GM12878 (cell line): Measurements from ENCODE around the gene STX1A. TPM values are rescaled to one million over a fixed set of nuclear protein-coding genes. Genes with fewer than 3 reads are reported as not detected.
A peak's percentile ranks its signal among the peaks of the same experiment; 100 is the strongest.

Experiments used
- ATAC-seq: fragments of 200-7000 bp; cut with Tn5 transposase; 3 replicates; pipeline ENCODE4 v1.9.1; 2020; ENCODE audit warnings: mild to moderate bottlenecking, moderate library complexity
- BruUV-seq: library from RNA; stranded (reverse); fragments of 400-500 nt; replicated peaks from 2 replicates; lab custom pipeline; 2021; lab: Mats Ljungman, UMichigan
- CTCF ChIA-PET: fragments of 300-600 bp; sonication (Branson Sonifier 250); formaldehyde crosslinking; extraction: SDS; loops from one replicate; lab custom pipeline; 2021; ENCODE audit warnings: inconsistent platforms; lab: Yijun Ruan, JAX
- POLR2A ChIA-PET: fragments of 350-600 bp; formaldehyde crosslinking; extraction: SDS; loops from one replicate; lab custom pipeline; 2021; ENCODE audit warnings: inconsistent platforms; lab: Charles Lee
- RAD21 ChIA-PET: fragments of 300-600 bp; sonication (Branson Sonifier 250); formaldehyde crosslinking; loops from one replicate; lab custom pipeline; 2023; ENCODE audit warnings: antibody characterized with exemption; ENCODE audit not compliant: unreplicated experiment; lab: Charles Lee
- SMC1A ChIA-PET: fragments of 300-600 bp; sonication (Branson Sonifier 250); formaldehyde crosslinking; loops from one replicate; lab custom pipeline; 2023; ENCODE audit not compliant: unreplicated experiment, uncharacterized antibody; lab: Charles Lee
- DNase-seq: peaks from one replicate; pipeline ENCODE4 v3.0.0-alpha.2; 2011; ENCODE audit warnings: low read depth, low spot score
- FAIRE-seq: peaks from 3 replicates; lab custom pipeline; 2011; peaks lifted over from hg19 to GRCh38; lab: Jason Lieb, UNC
- H2AFZ ChIP-seq: 2 replicates; pipeline ENCODE4 v1.6.0; 2011; ENCODE audit warnings: low read depth, low read length, control low read depth; ENCODE audit not compliant: control insufficient read depth
- H3K27ac ChIP-seq: 2 replicates; pipeline ENCODE4 v1.5.1; 2011; ENCODE audit warnings: control low read depth; ENCODE audit not compliant: control insufficient read depth, insufficient read depth
- H3K27me3 ChIP-seq, 2 experiments: replicated peaks in 1 of 2; 2 replicates each; pipeline versions ENCODE4 v1.6.0 to v1.6.1; 2011; ENCODE audit warnings: low read length in 1 of 2; ENCODE audit not compliant: control insufficient read depth in 2 of 2, insufficient read depth in 2 of 2
- H3K36me3 ChIP-seq, 2 experiments: 2 replicates each; pipeline ENCODE4 v1.5.1; 2011; ENCODE audit warnings: low read length in 1 of 2; ENCODE audit not compliant: control insufficient read depth in 2 of 2, insufficient read depth in 2 of 2
- H3K4me1 ChIP-seq: 2 replicates; pipeline ENCODE4 v1.6.1; 2011; ENCODE audit warnings: mild to moderate bottlenecking, low read length, moderate library complexity, mixed read lengths; ENCODE audit not compliant: control insufficient read depth, insufficient read depth
- H3K4me2 ChIP-seq: 2 replicates; pipeline ENCODE4 v1.6.0; 2011; ENCODE audit warnings: control low read depth; ENCODE audit not compliant: control insufficient read depth, insufficient read depth
- H3K4me3 ChIP-seq: fragments of 200-600 bp; sonication (generic); 2 replicates; pipeline ENCODE4 v1.5.1; 2016
- H3K79me2 ChIP-seq: 2 replicates; pipeline ENCODE4 v1.6.0; 2011; ENCODE audit warnings: low read length; ENCODE audit not compliant: control insufficient read depth, insufficient read depth
- H3K9ac ChIP-seq: 2 replicates; pipeline ENCODE4 v1.8.0; 2011; ENCODE audit warnings: low read length, control low read depth, mixed read lengths; ENCODE audit not compliant: control insufficient read depth, insufficient read depth
- H3K9me3 ChIP-seq: replicated peaks from 3 replicates; pipeline ENCODE4 v1.5.1; 2011; ENCODE audit warnings: mild to moderate bottlenecking, low read length; ENCODE audit not compliant: control insufficient read depth, insufficient read depth
- H4K20me1 ChIP-seq: 2 replicates; pipeline ENCODE4 v1.6.0; 2011; ENCODE audit not compliant: control insufficient read depth, insufficient read depth
- BMI1 ChIP-seq: fragments of 450-650 bp; IDR thresholded peaks from 2 replicates; pipeline ENCODE4 v1.6.1; 2016; ENCODE audit warnings: mild to moderate bottlenecking, moderate library complexity, borderline replicate concordance
- CEBPB ChIP-seq, 2 experiments: fragments of 150-350 bp in 1 of 2; IDR thresholded peaks; 2 replicates each; pipeline ENCODE4 v1.6.1; 2012 to 2014; ENCODE audit warnings: low read depth in 2 of 2, low read length in 2 of 2, borderline replicate concordance in 1 of 2, inconsistent platforms in 1 of 2
- CEBPZ ChIP-seq: fragments of 150-350 bp; IDR thresholded peaks from 2 replicates; pipeline ENCODE4 v1.6.1; 2016; ENCODE audit warnings: low read depth, low read length
- CREB1 ChIP-seq: IDR thresholded peaks from 2 replicates; pipeline ENCODE4 v1.6.1; 2012; ENCODE audit warnings: low read depth, mild to moderate bottlenecking, inconsistent platforms
- MXI1 ChIP-seq: fragments of 150-350 bp; IDR thresholded peaks from 2 replicates; pipeline ENCODE4 v1.6.1; 2011; ENCODE audit warnings: low read depth, mild to moderate bottlenecking, inconsistent platforms, low read length, improper control_type of control experiment
- MYC ChIP-seq: IDR thresholded peaks from 2 replicates; pipeline ENCODE4 v1.6.1; 2011; ENCODE audit warnings: mild to moderate bottlenecking, low read length, moderate library complexity, inconsistent platforms; ENCODE audit not compliant: insufficient read depth, insufficient replicate concordance, insufficient read length, severe bottlenecking
- NKRF ChIP-seq: fragments of 450-650 bp; conservative IDR thresholded peaks from 2 replicates; pipeline ENCODE4 v1.6.1; 2017; ENCODE audit warnings: mild to moderate bottlenecking, moderate library complexity
- RAD51 ChIP-seq: fragments of 450-650 bp; IDR thresholded peaks from 2 replicates; pipeline ENCODE4 v1.6.1; 2016; ENCODE audit warnings: moderate library complexity, mild to moderate bottlenecking, inconsistent platforms
- SRF ChIP-seq, 2 experiments: IDR thresholded peaks; 2 replicates each; pipeline ENCODE4 v1.6.1; 2011; ENCODE audit warnings: low read depth in 2 of 2, low read length in 2 of 2, mild to moderate bottlenecking in 1 of 2, moderate library complexity in 1 of 2
- STAT1 ChIP-seq: fragments of 450-650 bp; conservative IDR thresholded peaks from 2 replicates; pipeline ENCODE4 v1.6.1; 2014; ENCODE audit warnings: antibody characterized with exemption, mild to moderate bottlenecking
- TBL1XR1 ChIP-seq: IDR thresholded peaks from 2 replicates; pipeline ENCODE4 v1.6.1; 2012; ENCODE audit warnings: low read depth, low read length, improper control_type of control experiment
- TCF12 ChIP-seq: IDR thresholded peaks from 2 replicates; pipeline ENCODE4 v1.6.1; 2011; ENCODE audit warnings: low read depth, mild to moderate bottlenecking, low read length
- USF2 ChIP-seq: IDR thresholded peaks from 2 replicates; pipeline ENCODE4 v1.6.1; 2011; ENCODE audit warnings: low read depth, low read length, improper control_type of control experiment, borderline replicate concordance
- ZNF207 ChIP-seq: fragments of 450-650 bp; IDR thresholded peaks from 2 replicates; pipeline ENCODE4 v1.6.1; 2014; ENCODE audit warnings: antibody characterized with exemption, mild to moderate bottlenecking, borderline replicate concordance
- ZNF274 ChIP-seq: IDR thresholded peaks from one replicate; pipeline ENCODE4 v1.8.0; 2011; ENCODE audit not compliant: insufficient read length, insufficient read depth
- ZNF384 ChIP-seq: IDR thresholded peaks from 2 replicates; pipeline ENCODE4 v1.6.1; 2012; ENCODE audit warnings: low read depth, mild to moderate bottlenecking, low read length, improper control_type of control experiment, borderline replicate concordance
- ZNF622 ChIP-seq: fragments of 450-650 bp; IDR thresholded peaks from 2 replicates; pipeline ENCODE4 v1.6.1; 2017; ENCODE audit warnings: mild to moderate bottlenecking, inconsistent platforms
- WGBS: methylation state at CpG from one replicate; pipeline ENCODE4 v1.1.6; 2016; ENCODE audit warnings: low lambda C conversion rate; ENCODE audit not compliant: insufficient replicate concordance, insufficient coverage; ENCODE audit errors: missing lambda C conversion rate; 5-methylcytosine and 5-hydroxymethylcytosine counted together
- in situ Hi-C: fragments of 300-500 bp; cut with MboI; formaldehyde crosslinking; loops from 9 replicates; pipeline ENCODE4 v1.14.3; 2018; ENCODE audit warnings: mixed read lengths
- intact Hi-C: fragments of 100-400 bp; cut with micrococcal nuclease; formaldehyde crosslinking; loops from one replicate; pipeline ENCODE4 v1.14.2; 2022; ENCODE audit not compliant: unreplicated experiment
- polyA plus RNA-seq, 11 experiments: library from polyadenylated mRNA; depleted of rRNA in 4 of 11; unstranded in 6 of 11; stranded (reverse) in 5 of 11; fragments of >200 nt; fragmentation: Nextera tagmentation in 4 of 11; fragmentation: Illumina TruSeq in 1 of 11; extraction: Ambion mirVana in 4 of 11; extraction: Trizol in 1 of 11; gene quantifications; 1 replicate in 1 of 11; 2 replicates in 10 of 11; pipeline versions ENCODE4 v1.2.1 to v1.2.3, GENCODE V29; 2011 to 2016; ENCODE audit warnings: inconsistent platforms in 2 of 11, missing spikeins in 2 of 11, low read depth in 1 of 11
- total RNA-seq, 4 experiments: library from RNA; depleted of rRNA in 3 of 4; stranded (reverse); fragments of >200 nt in 3 of 4; fragmentation: Illumina TruSeq in 1 of 4; extraction: Trizol in 1 of 4; gene quantifications; 2 replicates each; pipeline versions ENCODE4 v1.2.1 to v1.2.3, GENCODE V29; 2013 to 2021

Gene STX1A
- total and polyA plus RNA-seq, 10 of the 15 experiments (the other 5 are each of a cell fraction or from before 2014, with no cell fraction given), result 0.15 to 5.3 (median 2.5) TPM

- H3K9ac ChIP-seq, result peak overlapping the region; percentile 65
- TF ChIP-seq MXI1 (no peak), USF2 (no peak), TBL1XR1 (no peak), RAD51 (no peak), ZNF384 (no peak), NKRF (no peak), BMI1 (no peak), CEBPB (IDR thresholded peaks at IDR 0.05; ENCODE audit: borderline replicate concordance in 1 of 2, low read depth in 2 of 2, low read length in 2 of 2) (no peak), ZNF274 (no peak), CREB1 (no peak), MYC (no peak), CEBPZ (no peak), ZNF622 (no peak), TCF12 (no peak), STAT1 (no peak), ZNF207 (no peak), SRF (IDR thresholded peaks at IDR 0.05; ENCODE audit: low read depth in 2 of 2, low read length in 2 of 2) (no peak)
These were observed 19.9 kb upstream of the STX1A start for GRCh38 chr7:73739387-73739767.

More at GRCh38 chr7:73739387-73739767, 19.9 kb upstream of the STX1A start:
- peak overlapping the region; percentile 95 for H2AFZ ChIP-seq
- in situ Hi-C loops, result no loop called here
- H3K4me3 ChIP-seq, result peak overlapping the region; percentile 80
- no peaks in the 10 kb centered on the region; the same call in 1 of the 2 replicates for H3K79me2 ChIP-seq
- RAD21 ChIA-PET, result interaction anchor here (0.6 to 2.0 kb wide), 6 partner anchors 10 to 218 kb away, joined by 3 to 6 read pairs (median 4); partner anchors contain the start of gene TBL2
- DNase-seq, result no peak
- 65% methylated on average over 12 of the region's 13 CpGs for WGBS
- no peaks in the 10 kb centered on the region for H3K27me3 ChIP-seq
- H3K4me1 ChIP-seq, result no peaks in the 10 kb centered on the region; the same call in 1 of the 2 replicates
- no peak for FAIRE-seq
- BruUV-seq, result TSS peak; percentile 80
- intact Hi-C loops, result loop anchor here (10.0 kb wide), 1 partner anchor 215 kb away; the partner anchor contains the start of gene BAZ1B
- peak overlapping the region; percentile 89 for H3K4me2 ChIP-seq
- H3K36me3 ChIP-seq, result peaks cover 0 to 8% of the 10 kb centered on the region in 2 experiments; a peak in 3 of 4 replicates
- no peaks in the 10 kb centered on the region for H3K9me3 ChIP-seq
- peak; percentile 3; the same call in 1 of the 3 replicates for ATAC-seq
- SMC1A ChIA-PET, result interaction anchor here (0.6 to 1.0 kb wide), 3 partner anchors 103 to 837 kb away, joined by 3 read pairs; partner anchors contain the start of gene METTL27
- CTCF ChIA-PET, result interaction anchor here (1.0 to 1.5 kb wide), 2 partner anchors 14 to 57 kb away, joined by 3 to 4 read pairs; no protein-coding TSS in a partner anchor
- no peaks in the 10 kb centered on the region for H4K20me1 ChIP-seq
- POLR2A ChIA-PET, result interaction anchor here (1.1 kb wide), 2 partner anchors 214 to 217 kb away, joined by 3 to 4 read pairs; partner anchors contain the start of gene BAZ1B
- peak overlapping the region; percentile 56; the same call in 1 of the 2 replicates for H3K27ac ChIP-seq
